HG03025 (cell line): Measurements from ENCODE around the gene SEPTIN7.

Experiments
- ATAC-seq: cut with Tn5 transposase; IDR thresholded peaks from one replicate; pipeline ENCODE4 v1.9.1; 2021; ENCODE audit warnings: mild to moderate bottlenecking, moderate library complexity; ENCODE audit not compliant: unreplicated experiment, low FRiP score

SEPTIN7 gene

GRCh38 chr7:35785250-35785649 lies 15.6 kb upstream of the SEPTIN7 start:
- ATAC-seq, result no peak

- ATAC-seq, result no peak
Observed at GRCh38 chr7:35787925-35788324, 12.9 kb upstream of the SEPTIN7 start.

GRCh38 chr7:35792472-35792871 lies 8.4 kb upstream of the SEPTIN7 start:
- ATAC-seq, result no peak

- no peak for ATAC-seq
Observed at GRCh38 chr7:35792873-35793489, 7.9 kb upstream of the SEPTIN7 start.

- ATAC-seq, result no peak
Observed at GRCh38 chr7:35797311-35797710, 3.5 kb upstream of the SEPTIN7 start.

GRCh38 chr7:35799846-35800717 lies 775 bp upstream of the SEPTIN7 start:
- ATAC-seq, result peak; percentile 44

- peak; percentile 28 for ATAC-seq
Observed at GRCh38 chr7:35801392-35802101, 690 bp downstream of the SEPTIN7 start.

GRCh38 chr7:35802102-35802466 lies 1.2 kb downstream of the SEPTIN7 start:
- no peak for ATAC-seq

- no peak for ATAC-seq
Observed at GRCh38 chr7:35802649-35803048, 1.8 kb downstream of the SEPTIN7 start.

- no peak for ATAC-seq
Observed at GRCh38 chr7:35804231-35804970, 3.5 kb downstream of the SEPTIN7 start.

- ATAC-seq, result no peak
Observed at GRCh38 chr7:35805876-35806275, 5.0 kb downstream of the SEPTIN7 start.

GRCh38 chr7:35816514-35816913 lies 15.7 kb downstream of the SEPTIN7 start:
- no peak for ATAC-seq

- no peak for ATAC-seq
Observed at GRCh38 chr7:35817181-35817580, 16.3 kb downstream of the SEPTIN7 start.

GRCh38 chr7:35817930-35818329 lies 17.1 kb downstream of the SEPTIN7 start:
- ATAC-seq, result no peak

- ATAC-seq, result no peak
Observed at GRCh38 chr7:35818513-35818912, 17.7 kb downstream of the SEPTIN7 start.

GRCh38 chr7:35819310-35819709 lies 18.5 kb downstream of the SEPTIN7 start:
- no peak for ATAC-seq

- ATAC-seq, result no peak
Observed at GRCh38 chr7:35819954-35820703, 19.3 kb downstream of the SEPTIN7 start.

GRCh38 chr7:35820858-35821257 lies 20.0 kb downstream of the SEPTIN7 start:
- no peak for ATAC-seq

- ATAC-seq, result no peak
Observed at GRCh38 chr7:35823440-35823839, 22.6 kb downstream of the SEPTIN7 start.

GRCh38 chr7:35825974-35826373 lies 25.1 kb downstream of the SEPTIN7 start:
- ATAC-seq, result no peak
